ENCODE results near the gene SURF2.

- no peak for TF ChIP-seq CTCF (IDR thresholded peaks at IDR 0.05)
- no peak for TF ChIP-seq POLR2AphosphoS5 (IDR thresholded peaks at IDR 0.05)
Observed at GRCh38 chr9:133349965-133350616, 6.3 kb upstream of the SURF2 start.
